Measurements from ENCODE around the gene ADARB1.

Gene ADARB1

DNA sequence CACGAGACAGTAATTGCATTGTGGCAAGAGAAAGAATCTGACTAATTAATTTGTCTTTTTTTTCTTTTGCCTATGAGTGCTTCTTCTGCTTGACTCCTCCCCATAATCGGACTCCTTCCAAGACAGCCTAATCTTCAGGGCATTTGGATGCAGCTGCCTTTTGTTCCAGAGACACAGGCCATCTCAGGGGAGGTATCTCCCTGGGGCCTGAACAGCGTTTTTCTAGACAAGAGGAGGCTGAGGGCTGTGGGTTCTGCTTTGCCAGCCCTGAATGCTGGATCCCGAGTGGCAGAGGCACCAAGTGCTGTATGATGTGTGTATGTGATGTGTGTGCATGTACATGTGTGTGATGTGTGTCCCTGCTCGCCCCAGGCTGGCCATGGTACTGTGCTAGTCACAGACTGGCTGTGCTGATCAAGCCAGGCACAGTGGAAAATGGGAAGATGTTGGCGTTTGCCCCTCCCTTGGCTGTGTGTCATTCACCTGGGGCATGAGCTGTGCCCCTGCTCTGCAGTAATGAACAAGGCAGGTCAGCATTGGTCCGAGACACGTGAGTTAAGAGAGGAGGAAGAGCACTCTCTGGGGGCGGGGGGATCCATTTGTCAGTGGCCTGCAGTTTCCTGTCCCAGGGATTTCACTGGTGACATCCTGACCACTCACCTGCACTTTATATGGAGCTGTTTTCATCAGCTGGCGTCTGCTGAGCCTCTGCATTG, 77.2 kb downstream of the ADARB1 start:
- no peak for DNase-seq (ENCODE audit: low spot score)

DNA sequence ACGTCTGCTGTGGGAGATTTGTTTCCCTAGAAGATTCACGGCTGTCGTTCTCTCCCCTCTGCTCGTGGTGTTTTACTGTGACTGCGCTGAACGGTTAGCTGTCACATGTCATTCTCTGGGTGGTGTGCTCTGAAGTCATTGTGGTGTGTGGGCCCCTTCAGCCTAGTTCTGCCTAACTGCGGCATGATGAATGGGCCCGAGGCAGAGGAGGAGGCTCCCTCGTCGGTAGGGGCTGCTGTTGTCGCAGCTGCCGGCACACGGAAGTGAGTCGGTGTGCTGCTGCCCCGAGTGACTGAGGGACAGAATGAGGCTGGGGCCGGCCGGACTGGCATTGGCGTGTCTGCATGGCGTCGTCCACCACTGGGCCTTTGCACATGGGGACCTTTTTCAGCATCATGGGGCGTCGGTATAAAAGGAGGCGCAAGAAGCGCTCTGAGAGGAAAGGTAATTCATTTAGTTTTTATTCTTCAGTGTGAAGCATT, 77.9 kb downstream of the ADARB1 start:
- DNase-seq (ENCODE audit: low spot score) = no peak

DNA sequence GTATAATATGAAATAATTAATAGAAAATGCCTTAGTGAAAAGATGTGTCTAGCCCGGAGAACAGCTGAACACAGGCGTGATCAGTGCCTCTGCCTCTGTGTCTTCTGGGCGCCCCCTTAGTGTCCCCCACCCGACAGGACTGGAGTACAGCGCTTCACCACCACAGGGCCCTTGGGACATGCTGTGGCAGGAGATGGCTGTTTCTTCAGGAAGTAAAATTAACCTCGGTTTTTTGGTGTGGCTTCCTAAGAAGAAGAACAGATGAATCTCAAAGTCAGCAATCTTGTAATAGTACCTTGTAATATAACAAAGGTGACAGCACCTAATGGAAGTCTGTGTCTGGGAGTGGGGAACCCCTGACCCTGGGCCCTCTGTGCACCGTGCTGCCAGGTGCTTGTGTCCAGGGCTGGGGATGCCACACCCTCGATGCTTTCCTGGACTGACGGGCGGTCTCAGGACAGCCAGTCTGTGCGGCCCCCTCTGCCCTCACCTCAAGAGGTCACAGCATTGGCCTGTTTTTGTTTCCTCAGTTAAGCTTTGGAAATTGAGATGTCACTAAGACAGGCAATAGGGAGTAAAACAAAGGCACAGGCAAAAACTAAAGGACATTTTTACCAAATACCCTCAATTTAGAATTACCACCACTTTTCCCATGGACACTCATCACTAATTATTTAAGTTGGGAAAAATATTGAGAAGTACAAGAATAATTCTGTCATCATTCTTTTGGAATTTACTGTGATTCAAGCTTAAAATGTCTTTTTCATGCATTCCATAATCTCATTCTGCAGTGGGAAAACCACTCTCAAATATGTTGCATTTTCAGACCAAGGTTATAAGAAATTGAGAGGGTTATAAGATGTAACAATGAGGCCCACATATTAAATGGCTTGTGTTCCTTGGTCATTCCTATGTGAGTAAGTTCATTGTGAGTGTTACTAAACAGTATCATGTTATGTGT, 79.3 kb downstream of the ADARB1 start:
- no peak for DNase-seq (ENCODE audit: low spot score)

- DNase-seq (ENCODE audit: low spot score) = peak; percentile 89
These were observed 80.4 kb downstream of the ADARB1 start for GRCh38 chr21:45154511-45155508.

GRCh38 chr21:45155910-45156309, 81.5 kb downstream of the ADARB1 start:
- no peak for DNase-seq (ENCODE audit: low spot score)

DNA sequence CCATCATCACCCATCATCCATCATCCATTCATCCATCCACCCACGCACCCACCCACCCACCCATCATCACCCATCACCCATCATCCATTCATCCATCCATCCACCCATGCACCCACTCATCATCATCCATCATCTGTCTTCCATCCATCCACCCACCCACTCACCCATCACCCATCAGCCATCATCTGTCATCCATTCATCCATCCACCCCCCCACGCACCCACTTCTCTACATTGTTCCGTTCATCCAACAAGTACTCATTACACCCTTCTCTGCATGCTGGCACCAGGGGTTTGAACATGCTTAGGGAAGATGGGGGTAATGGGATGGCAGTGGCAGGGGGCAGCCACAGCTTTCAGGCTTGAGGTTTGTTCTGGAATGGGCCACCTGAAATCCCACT, 82.1 kb downstream of the ADARB1 start:
- no peak for DNase-seq (ENCODE audit: low spot score)

- no peak for DNase-seq (ENCODE audit: low spot score)
These were observed 83.6 kb downstream of the ADARB1 start for GRCh38 chr21:45157932-45158331.

GRCh38 chr21:45158491-45159423, 84.4 kb downstream of the ADARB1 start:
- no peak for DNase-seq (ENCODE audit: low spot score)

GRCh38 chr21:45160198-45160597, 85.8 kb downstream of the ADARB1 start:
- no peak for DNase-seq (ENCODE audit: low spot score)

GRCh38 chr21:45161038-45161945, 86.9 kb downstream of the ADARB1 start:
- no peak for DNase-seq (ENCODE audit: low spot score)

DNA sequence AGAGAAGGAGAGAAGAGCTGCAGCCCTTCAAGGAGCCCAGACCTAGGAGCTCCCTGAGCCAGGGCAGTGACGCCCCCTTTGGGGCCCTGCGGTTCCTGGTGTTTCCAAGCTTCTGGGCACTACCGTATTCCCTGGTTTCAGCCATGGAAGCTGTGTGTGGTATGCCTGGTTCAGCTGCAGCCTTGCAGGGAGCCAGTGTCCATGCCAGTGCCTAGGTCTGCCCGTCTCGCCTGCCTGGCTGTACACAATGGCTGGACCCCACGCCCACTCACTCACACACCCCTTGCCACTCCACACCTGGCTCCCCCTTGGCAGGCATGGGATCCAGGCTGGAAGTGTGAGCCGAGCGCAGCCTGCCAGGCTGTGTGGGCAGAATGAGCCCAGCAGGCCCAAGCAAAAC, 87.7 kb downstream of the ADARB1 start:
- no peak for DNase-seq (ENCODE audit: low spot score)

DNA sequence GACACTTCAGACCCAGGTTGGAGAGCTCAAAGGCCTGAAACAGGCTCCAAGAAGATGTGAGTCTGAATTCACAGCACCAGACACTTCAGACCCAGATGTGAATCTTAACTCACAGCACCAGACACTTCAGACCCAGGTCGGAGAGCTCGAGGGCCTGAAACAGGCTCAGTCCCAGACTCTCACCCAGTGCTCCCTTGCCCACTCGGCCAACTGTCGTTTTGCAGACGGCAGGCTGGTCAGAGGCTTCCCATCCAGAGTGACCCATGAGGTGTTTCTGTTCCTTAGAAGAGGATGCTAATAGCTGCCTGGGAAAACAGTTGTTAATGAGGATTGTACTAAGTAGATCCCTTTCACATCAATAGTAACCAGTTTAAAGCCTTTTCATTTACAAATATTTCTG, 88.4 kb downstream of the ADARB1 start:
- no peak for DNase-seq (ENCODE audit: low spot score)

- DNase-seq (ENCODE audit: low spot score) = no peak
These were observed 89.2 kb downstream of the ADARB1 start for GRCh38 chr21:45163413-45164123.

DNA sequence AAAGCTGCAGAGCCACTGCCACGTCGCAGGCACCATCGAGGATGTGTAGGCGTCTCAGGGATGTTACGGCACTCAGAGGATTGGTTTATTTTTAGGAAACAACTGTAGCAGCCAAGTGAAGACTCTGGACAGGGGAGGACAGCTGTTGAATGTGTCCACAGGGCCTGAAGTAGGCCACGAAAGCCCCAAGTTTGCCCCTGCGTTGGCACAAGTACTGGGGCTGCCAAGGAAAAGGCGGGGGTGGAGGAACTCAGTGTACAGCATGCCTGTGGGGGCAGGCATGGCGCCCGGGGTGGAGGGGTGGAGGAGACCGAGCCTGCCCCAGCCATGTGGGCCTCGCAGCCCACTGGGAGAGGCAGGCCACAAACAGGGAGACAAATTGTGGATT, 89.7 kb downstream of the ADARB1 start:
- DNase-seq (ENCODE audit: low spot score) = no peak

- DNase-seq (ENCODE audit: low spot score) = no peak
These were observed 90.5 kb downstream of the ADARB1 start for GRCh38 chr21:45164838-45165237.

DNA sequence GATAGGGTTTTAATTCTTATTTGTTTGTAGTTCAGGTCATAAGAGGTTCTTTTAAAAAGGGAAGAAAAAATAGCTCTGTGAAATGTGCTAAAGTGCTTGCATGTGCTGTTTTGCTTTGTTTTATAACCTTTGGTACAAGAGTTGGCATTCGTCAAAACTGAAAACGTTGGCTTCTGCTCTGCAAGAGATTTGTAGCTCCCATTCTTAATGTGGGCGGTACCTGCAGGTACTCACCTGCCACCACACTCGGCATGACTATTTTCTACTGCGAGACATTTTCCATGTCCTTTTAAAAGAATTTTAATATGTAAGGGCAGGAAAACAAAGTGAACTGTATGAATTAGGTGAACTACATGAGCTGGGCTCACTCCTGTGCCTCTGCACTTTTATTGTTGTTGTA, 92.6 kb downstream of the ADARB1 start:
- no peak for DNase-seq (ENCODE audit: low spot score)

DNA sequence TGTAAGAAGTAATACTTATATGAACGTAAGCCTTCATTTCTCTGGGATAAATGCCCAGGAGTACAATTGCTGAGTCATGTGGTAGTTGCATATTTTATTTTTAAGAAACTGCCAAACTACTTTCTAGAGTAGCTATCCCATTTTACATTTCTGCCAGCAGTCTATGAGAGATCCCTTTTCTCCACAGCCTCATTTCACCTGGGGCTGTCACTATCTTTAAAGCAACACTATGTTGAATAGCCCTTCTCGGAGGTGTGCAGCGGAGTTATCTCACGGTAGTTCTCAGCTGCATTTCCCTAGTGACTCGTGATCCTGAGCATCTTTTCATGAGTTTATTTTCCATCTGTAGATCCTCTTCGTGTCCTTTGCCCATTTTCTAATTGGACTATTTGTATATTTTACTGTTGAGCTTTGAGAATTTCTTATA, 93.4 kb downstream of the ADARB1 start:
- DNase-seq (ENCODE audit: low spot score) = no peak

DNA sequence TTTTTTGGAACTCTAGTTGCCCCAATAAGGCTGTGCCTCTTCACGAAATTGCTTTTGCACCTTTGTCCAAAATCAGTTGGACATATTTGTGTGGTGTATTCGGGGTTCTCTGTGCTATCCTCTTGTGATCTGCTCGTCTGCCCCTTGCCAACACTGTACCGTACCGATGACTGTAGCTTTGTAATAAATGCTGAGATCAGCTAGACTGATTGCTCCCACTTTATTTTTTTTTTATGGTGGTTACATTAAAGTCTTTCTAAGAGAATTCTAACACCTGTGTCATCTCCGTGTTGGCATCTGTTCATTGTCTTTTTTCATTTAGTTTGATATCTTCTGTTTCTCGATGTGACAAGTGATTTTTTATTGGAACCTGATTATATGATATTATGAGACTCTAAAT, 94.1 kb downstream of the ADARB1 start:
- DNase-seq (ENCODE audit: low spot score) = no peak

DNA sequence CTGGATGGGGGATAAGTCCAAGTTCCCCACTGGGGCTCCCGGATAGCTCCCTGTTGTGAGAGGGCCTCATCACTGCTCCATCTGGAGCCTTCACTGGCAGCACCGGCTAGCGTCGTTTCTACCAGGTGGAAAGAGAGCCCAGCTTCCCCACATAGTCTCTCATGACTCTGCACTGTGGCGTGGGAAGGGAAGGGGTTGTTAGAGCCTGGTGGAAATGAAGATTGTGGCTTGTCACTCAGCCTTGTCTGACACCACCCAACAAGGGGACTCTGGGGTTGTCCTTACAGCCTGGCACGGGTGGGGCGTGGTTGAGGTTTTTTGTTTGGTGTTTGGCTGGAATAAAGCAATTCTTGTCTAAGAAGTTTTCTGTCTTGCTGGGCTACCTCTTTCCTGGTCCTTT, 94.6 kb downstream of the ADARB1 start:
- no peak for DNase-seq (ENCODE audit: low spot score)

Data from COLO829 (cell line).